ENCODE data around the gene MUC13.

MUC13 gene

GRCh38 chr3:124893526-124893925 is 41.0 kb downstream of the MUC13 start:
- DNase-seq, result no peak

DNA sequence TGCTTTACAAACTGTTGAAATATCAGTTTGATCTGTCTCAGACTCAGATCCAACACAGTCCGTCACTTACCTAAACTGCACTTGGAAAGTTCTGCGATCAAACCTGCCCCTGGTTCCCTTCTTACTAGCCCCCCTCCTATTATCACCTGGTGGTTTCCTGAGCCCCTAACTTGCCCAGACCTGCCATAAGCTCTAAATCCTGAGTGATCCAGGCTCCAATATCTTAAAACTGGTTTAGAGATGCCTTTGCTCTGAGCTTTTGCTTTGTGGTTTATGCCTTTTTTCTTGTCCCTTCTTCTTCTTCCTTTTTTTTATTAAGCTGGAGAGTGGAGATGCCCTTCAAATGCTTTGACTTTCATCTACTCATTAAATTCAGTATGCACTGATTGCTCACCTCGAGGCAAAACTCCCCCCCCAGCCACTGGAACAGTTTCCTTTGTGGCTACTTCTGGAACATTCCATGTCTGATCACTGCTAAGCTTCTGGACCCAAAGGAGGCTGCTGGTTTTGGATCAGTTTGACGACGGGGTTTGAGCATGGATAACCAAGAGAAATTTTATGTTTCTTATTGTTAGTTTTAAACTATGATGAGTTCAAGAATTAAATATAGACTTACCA is 43.9 kb downstream of the MUC13 start:
- DNase-seq, result no peak

- no peak for DNase-seq
Measured at GRCh38 chr3:124888482-124889441, 45.8 kb downstream of the MUC13 start.

GRCh38 chr3:124887932-124888298 is 46.6 kb downstream of the MUC13 start:
- DNase-seq, result no peak

- DNase-seq, result no peak
Measured at GRCh38 chr3:124887177-124887931, 47.2 kb downstream of the MUC13 start, which contains the start of gene ITGB5. ITGB5 (minus strand) TSS chr3:124887365; CDS start chr3:124887000, 365 bp downstream.

DNA sequence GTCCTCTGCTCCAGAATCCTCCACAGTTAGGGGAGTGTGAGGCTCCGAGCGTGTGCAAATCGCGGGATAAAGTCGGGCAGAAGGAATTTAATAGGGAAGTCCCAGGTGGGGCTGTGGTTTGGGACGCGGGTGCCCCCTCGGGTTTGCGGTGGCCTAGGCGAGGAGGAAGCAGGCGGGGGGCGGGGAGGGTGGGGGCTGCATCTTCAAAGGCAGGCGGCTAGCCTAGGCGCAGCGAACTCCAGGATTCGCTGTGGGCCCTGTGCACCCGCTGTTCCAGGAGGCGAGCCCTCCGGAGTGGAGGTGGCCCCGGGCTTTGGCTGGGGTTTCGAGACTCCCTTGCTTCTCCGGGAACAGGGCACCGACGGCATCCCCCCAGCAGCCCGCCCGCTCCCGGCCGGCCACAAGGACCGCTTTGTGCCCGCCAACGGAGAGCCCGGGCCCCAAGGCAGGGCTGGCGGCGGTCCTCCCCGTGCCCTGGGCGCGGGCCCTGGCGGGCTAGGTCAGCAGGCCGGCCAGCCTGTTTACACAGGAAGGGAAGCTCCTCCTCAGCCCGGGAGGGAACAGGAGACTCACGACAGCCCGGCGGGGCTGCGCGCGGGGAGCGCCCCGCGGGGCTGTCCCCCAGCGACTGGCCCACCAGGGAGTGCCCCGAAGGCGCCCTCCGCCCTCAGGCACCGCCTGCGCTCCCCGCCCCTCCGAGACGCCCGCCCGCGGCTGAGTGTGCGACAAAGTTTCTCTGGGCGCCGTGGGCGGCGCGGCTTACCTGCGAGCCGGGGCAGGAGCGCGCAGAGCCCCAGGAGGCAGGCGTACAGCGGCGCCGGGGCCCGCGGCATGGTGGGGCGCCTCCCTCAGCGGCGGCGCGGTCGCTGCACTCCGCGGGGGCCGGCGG is 48.1 kb downstream of the MUC13 start:
- no peak for DNase-seq

- no peak for DNase-seq
Measured at GRCh38 chr3:124885466-124886167, 48.9 kb downstream of the MUC13 start.

DNA sequence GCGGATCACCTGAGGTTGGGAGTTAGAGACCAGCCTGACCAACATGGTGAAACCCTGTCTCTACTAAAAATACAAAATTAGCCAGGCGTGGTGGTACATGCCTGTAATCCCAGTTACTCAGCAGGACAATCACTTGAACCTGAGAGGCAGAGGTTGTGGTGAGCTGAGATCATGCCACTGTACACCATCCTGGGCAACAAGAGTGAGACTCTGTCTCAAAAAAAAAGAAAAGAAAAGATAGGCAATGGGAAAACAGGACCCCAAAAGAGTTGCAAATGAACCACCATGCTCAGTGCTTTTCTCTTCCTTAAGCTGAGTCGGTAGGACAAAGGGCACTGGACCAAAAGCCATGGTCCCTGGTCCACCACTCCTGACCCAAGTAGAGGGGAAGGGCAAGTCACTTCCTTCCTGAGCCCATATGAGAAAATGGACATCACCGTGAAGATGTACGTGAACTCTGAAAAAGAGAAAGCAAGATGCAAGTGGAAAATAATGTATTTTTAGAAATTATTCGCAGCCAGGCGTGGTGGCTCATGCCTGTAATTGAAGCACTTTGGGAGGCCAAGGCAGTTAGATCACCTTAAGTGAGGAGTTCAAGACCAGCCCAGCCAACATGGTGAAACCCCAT is 50.0 kb downstream of the MUC13 start:
- no peak for DNase-seq

- DNase-seq, result no peak
Measured at GRCh38 chr3:124883766-124884473, 50.6 kb downstream of the MUC13 start.

- no peak for DNase-seq
Measured at GRCh38 chr3:124882816-124883747, 51.5 kb downstream of the MUC13 start.

DNA sequence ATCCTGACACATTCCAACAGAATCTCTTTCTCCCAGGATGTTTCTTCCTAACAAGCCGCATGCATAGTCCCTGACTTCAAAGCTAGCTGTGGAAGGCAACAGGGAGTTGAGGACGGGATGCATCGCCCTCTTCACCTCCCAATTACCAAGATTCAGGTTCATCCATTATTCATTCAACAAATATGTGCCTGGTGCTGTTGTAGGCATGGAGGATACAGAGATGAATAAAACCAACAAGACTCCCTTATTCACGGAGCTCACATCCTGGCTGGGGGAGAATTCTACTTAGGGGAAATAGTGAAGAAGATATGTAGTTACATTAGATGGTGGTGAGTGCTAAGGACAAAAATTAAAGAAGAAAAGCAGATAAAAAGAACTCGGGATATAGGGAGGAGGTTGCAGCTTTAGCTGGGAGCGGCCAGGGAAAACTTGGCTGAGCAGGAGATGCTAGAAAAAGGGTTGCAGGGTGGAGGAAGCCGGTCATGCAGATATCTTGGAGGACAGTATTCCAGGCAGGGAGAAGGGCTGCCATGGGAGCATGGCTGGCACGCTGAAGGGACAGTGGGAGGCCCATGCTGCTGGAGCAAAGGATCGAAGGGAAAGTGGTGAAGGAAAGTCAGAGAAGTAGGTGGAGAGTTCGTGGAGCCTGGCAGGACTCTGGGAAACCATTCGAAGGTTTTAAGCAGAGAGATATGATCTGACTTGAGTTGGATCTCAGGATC is 52.4 kb downstream of the MUC13 start:
- no peak for DNase-seq

DNA sequence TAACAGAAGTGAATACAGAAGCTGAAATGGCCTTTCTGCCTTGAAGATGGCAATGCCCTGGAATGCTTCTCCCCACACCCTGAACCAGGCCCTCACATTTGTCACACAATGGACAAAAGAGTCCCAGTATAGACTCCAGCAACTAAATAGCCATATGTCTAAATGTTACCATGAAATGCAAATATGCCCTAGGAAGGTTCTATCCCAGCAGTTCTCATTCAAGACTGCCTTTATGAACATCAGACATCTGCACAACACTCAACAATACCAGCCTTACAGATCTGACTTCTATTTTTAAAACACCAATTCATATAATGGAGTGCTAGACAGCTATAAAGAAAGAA is 55.2 kb downstream of the MUC13 start:
- no peak for DNase-seq

- DNase-seq, result peak; percentile 53
Measured at GRCh38 chr3:124878561-124879336, 55.8 kb downstream of the MUC13 start.

GRCh38 chr3:124877674-124878073 is 56.9 kb downstream of the MUC13 start:
- DNase-seq, result no peak

DNA sequence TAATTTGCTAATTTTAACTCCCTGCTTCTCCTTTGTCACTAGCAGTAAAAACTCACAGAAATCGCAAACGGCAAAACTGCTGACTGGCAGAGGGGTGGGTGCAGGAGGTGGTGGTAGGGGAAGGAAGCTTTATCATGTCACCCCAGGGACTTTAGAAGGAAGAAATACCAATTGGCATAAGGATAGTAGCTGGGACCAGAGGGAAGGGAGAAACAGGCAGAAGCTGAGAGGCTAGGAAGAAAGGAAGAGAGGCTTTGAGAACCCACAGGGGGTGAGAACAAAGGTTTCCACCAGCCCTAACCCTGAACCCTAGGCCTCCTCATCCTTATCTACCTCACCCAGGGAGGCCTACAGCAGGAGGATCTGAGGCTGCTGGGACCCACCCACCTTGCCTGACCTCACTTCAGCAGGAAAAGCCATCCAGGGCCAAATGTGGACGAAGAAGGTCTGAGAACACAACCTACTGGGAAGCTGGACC is 58.1 kb downstream of the MUC13 start:
- peak; percentile 37 for DNase-seq

GRCh38 chr3:124873226-124873625 is 61.3 kb downstream of the MUC13 start:
- DNase-seq, result no peak

DNA sequence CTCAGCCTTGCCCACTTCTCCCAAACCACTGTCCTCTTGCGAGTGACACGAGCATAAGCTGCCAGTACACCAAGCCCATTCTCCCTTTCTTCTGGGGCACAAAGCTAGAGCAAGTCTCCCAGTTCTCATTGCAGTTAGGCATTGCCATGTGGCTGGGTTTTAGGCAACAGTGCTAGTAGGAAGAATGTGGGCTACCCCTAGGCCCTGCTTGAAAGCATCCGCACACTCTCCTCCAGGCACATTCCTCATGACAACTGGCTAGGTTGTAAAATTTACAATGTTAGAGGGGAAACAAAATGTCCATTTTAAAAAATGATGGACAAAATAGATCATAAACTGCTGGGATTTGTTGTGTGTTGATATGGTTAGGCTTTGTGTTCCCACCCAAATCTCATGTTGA is 67.0 kb downstream of the MUC13 start:
- no peak for DNase-seq

- no peak for DNase-seq
Measured at GRCh38 chr3:124862006-124862405, 72.5 kb downstream of the MUC13 start.
